Suppressor macrophage treated with lipopolysaccharide for 1 hour (primary cell): ENCODE data around the gene NKAIN2.

Experiments used
- DNase-seq, 3 donors: peaks; one replicate each; pipeline ENCODE4 v3.0.0-alpha.2; 2020 to 2022

Gene NKAIN2

DNA sequence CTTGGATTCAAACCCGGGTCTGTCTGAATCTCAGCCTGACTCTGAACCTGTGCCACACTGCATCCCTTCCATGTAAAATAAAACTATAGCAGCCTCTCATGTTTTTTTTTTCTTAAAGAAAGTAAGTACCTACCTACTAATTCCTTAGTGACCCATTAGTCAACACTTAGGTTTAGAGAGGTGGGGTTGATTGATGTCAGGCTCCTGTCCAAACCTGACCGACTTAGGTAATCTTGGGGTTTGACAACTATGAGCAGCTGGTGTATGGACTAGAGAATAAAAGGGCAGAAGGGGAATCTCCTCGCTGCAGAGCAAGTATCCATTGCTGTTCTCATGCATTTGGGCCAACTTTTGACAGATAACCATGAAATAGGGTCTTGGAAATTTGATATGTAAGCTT lies 6.5 kb downstream of the NKAIN2 start:
- no peak for DNase-seq

DNA sequence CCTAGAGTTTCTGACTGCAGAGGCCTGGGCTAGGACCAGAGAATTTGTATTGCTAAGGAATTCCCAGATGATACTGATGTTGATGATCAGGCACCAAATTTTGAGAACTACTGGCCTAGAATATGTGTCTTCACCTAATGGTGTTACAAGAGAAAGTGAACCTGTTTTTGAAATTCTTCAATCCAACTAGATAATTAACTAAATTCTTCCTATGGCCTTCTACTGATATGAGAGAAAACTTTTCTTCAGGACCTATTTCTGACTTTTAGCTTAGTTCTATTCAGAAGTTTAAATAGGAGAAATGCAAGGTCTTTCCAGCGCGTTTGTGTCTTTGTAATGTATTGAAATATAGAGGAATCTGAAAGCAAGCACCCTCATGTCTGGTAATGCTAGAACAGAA lies 7.3 kb downstream of the NKAIN2 start:
- DNase-seq, result no peak

DNA sequence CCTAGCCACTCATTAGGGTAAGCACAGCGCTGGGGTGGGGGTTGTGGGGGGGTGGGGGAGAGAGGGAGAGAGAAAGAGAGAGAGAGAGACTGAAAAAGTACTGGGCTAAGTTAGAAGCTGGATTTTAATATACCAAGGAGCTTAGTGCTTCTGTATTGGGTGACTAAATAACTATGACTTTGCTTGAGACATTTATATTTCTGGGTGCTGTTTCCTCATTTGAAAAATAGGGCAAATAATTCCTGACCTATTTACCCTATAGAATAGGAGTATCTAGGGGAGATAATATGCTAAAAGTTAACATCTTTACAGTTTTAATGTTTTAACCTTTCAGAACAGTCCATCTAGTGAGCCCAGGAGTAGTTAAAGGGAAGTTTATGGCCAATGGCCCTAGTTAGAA lies 7.7 kb downstream of the NKAIN2 start:
- DNase-seq, result no peak

DNA sequence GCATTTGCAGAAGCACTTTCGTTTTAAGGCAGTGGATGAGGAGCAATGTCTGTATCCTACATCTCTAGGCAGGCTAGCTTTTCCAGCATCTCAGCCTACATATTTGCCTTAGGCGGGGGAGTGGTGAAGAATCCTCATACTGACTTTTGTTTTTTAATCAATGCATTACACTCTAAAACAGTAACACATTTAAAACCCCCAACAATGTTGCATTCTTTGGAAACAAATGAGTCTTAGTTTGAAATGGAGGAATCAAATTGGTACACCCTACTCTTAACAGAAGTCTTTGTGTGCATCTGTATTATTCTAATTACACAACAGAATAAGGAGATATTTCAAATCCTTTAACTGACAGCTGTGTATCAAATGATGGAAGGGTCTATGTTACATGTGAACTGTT lies 9.0 kb downstream of the NKAIN2 start:
- DNase-seq, result no peak

DNA sequence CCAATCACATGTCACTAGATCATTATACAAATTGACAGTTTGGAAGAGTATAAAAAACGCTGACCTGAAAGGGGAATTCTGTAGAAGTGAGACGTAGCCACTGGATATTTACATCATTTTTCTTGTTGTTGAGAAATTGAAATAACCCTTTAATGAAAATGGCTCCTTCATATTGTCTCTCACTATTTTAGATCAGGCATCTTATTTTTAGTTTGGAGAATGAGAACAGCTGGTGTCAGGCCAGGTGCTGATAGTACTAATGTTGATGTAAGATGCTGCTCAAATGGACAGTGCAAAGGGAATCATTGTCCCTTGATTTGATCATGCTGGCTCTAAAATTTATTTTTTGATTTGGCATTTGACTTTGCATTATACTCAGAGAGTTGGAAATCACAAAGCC lies 17.4 kb downstream of the NKAIN2 start:
- DNase-seq, result no peak

DNA sequence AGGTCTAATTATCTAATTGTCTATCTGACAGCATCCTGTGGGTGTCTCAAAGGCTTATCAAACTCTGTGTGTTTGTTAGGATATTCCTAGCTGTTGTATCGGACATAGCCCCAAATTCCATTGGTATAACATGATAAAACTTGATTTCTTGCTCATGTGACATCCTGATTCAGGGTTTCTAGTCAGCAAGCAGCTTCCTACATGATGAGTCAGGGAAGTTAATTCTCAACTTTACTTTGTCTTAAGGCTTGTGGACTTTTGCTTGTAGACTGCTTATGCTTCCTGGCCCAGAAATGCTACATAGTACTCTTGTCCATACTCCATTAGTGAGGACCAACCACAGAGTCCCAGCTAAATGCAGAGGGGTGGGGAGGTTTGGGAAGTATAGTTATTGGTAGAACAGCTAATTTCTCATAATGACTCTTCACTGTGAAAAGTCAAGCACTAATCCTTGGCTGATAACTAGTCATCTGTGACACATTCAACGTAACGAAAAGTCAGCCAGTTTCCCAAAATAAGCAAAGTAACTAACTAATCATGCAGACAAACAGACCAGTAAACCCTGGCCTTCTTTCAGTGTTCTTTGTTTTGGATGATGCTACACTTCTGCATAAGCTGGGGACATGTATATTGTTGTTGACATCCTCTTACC lies 25.8 kb downstream of the NKAIN2 start:
- DNase-seq, result no peak

DNA sequence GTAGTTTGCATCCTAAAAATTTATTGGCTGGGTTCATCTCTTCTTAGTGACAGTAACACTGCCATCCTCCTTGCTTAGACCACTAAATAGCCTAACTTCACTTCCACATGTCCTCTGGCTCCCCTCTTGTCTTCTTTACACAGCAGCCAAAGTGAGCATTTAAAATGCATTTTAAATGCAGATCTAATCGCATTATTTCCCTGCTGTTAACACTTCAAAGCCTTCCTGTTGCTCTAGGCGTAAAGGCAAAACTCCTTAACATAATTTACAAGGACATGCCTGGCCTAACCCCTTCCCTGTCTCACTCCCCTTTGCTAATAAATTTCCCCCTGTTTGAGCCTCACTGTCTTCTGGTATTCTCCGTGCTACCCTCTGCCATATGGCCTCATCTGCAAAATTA lies 26.5 kb downstream of the NKAIN2 start:
- no peak for DNase-seq

DNA sequence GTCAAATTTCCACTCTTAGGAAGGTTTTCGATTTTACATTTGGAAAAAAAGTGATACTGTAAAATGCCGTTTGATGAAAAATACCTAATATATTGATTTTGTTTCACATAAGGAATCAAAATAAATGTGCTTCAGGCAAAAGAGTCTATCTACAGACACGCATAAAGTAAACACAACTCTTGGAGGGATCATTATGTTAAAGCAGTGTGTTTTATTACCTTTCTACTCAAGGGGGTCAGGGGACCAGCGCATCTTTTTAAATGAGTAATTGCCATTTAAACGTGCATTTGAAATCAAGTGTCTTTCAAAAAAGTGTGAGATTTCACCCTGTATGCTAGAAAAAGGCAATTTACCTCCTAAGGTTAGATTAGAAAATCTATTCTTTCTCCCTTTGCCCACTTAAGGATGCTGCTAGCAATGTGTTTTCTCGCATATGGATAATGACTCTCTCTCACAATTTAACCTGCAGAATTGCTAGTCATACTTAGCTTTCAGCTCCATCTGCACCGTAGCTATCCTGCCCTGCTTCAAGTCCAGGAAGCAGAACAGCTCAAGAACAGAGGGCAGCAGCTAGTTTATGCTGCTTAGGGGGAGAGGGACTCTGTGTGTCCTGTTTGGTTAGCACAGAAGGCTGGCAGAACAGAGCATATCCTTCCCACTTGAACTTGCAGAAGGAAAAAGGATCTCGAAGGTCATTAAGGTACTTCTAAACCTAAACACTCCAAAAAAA lies 35.0 kb downstream of the NKAIN2 start:
- no peak for DNase-seq

DNA sequence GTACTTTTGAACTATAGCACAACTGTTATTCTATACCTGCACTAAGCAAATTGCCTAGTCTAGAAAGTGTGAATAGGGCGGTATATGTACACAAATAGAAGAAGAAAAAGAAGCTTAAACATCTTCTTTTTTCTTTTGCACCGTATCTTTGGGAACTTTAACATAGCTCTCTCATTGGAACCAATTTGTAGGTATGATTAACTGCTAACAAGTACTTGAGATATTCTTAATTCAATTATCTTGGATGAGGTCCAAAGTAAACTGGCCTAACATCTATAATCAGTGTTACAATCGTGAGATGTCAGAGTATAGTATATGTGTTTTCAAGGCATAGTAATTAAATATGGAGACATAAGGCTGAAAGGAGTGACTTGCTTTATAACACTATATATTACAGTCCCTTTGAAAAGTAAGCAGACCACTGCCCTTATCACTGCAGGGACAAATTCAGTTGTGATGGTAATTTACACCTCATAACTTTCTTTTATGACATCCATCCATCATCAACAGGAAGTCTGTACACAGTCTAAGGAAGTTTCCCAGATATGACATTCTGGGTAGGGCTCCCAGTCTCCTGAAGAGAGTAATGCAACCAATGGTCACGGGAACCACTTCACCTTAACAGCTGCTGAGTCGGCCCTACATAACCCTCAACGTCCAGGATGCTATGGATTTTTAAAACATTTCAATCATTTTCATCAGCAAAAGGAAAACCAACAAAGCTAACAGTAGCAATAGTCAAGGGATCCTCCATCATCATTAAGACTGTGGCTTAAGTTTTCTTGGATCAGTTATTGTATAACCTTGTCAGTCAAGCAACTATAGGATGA lies 37.6 kb downstream of the NKAIN2 start:
- no peak for DNase-seq

DNA sequence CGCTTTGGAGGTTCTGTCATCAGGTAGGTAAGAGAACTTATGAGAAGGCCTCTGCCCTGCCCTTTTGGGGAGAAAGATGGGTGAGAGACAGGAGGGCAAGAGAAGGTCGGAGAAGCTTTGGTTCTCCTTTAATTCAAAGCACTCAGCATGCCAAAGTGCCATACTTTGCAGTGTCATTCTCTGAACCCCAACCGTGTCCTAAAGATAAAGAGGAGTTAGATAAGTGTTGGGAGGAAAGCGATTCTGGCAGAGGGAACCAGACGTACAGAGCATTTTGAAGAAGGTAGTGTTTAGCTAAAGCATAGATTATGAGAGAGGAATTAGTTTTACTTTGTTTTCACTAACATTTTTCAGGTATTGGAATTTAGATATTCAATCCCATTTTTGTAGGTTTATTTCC lies 40.3 kb downstream of the NKAIN2 start:
- no peak for DNase-seq

DNA sequence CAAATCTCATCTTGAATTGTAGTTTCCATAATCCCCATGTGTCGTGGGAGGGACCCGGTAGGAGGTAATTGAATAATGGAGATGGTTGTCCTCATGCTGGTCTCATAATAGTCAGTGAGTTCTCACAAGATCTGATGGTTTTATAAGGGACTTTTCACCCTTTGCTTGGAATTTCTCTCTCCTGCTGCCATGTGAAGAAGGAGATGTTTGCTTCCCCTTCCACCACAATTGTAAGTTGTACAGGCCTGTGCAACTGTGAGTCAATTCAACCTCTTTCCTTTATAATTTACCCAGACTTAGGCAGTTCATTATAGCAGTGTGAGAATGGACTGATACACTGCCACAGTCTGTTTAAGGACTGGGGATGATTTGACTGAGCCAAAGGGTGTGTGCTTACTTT lies 44.7 kb downstream of the NKAIN2 start:
- no peak for DNase-seq

DNA sequence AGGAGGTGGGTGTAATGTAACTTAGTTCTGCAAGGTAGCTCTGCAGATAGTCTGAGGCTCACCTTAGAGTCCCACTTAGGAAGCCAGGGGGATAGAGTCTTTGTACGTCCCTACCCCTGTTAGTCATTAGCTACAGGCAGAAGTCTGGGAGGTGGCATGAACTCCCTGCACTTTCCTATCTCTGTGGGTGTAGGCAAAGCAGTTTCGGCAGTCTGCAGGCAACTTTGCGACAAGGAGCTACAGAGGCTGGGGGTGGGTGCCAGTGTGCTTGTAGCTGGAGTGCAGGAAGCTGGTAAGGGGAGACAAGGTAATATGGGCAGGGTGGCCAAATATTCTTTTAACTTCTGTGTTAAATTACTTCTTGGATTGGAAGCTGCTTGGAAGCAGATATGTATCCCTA lies 45.7 kb downstream of the NKAIN2 start:
- no peak for DNase-seq

DNA sequence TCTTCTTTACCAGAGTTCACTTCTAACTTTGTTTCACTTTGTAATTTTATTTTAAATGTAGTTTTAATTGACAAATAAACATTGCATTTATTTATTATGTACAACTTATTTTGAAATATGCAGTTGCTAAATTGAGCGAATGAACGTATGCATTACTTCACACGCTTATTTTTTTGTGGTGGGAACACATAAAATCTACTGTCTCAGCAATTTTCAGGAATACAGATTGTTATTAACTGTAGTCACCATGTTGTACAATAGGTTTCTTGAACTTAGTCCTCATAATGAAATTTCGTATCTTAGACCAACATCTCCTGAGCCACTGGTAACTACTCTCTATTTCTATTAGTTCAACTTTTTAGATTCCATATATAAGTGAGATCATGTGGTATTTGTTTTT lies 46.9 kb downstream of the NKAIN2 start:
- DNase-seq, result no peak

DNA sequence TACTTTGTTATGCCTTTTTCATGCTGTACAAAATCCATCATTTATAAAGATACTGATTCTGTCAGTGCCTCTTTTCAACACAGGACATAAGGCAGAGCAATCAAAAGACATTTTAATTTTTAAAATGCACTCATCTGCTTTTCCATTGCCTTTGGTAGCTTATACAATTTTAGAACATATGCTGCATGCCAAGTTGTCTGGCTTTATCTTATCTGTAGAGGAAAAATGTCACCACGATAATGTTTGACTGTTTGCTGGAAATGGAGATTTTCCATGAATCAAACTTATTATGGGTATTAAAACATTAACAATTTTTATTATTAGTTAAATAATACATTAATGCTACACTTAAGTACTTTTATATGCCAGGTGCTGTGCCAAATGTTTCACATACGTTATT lies 50.5 kb downstream of the NKAIN2 start:
- DNase-seq, result no peak

DNA sequence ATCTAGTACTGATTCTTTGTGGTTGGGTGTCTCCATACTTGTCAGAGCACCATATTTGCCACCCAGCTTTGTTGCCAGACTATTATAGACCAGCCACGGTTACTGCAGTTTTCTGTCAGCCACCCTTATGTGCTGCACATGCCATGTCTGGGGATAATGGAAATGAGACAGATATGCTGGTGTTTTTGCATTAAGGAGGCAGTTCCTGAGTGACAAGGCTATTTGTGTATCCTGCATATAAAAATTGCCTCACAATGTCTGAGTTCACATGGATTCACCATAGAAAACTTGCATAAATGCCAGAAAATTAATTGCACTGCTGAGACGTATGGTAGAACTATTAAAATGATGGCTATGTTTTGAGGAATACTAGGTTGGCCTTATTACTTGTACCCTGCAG lies 51.8 kb downstream of the NKAIN2 start:
- no peak for DNase-seq

DNA sequence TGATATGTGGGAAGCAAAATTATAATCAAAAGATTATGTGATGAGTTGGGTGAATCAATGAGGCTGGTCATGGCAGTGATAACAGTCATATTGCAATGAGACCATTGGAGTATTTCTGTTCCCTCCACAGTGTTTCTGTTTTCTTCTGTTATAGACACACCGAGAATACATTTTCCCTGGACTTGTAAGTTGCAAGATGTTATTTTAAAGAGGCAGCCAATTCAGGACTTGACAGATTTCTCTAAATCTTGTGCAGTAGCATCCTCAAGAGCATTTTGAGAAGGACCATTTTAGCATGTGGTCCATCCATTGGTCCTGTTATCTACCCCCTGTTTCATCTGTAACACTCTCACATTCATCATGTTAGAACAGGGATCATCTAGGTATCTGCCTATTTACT lies 55.6 kb downstream of the NKAIN2 start:
- DNase-seq, result no peak

DNA sequence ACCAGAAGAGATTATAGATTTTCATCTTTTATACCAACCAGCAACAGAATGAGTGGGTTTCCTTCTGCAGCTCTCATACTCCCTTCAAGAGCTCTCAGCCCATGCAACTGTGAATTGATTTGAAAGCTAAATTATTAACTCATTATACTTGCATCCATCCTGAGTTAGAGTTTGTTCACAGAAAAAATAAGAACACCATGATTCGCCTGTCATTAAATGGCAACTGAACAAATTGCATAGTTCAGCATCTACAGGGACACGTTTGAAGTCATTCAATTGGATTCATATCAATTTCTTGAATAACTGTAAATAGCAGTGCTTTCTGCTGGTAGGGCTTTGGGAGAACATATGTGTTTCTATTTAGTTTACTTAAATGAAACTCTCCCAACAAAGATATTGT lies 65.7 kb downstream of the NKAIN2 start:
- no peak for DNase-seq

DNA sequence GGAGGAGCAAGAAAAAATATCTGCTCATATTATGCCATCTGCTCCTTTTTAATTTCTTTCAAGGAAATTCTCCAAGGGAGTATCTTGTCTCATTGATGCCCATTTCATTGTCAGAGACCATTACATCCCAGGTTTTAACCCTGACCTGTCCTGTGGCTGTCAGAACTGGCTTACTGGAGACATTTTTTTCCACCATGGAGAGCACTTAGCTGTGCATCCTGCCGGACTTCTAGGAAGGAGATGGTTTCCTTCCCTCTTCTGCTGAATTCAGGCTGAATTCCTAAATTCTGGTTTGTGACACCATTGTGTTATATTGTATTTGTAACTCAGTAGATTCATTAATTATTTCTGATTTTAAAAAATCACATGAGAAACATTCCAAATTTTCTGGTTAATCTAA lies 70.3 kb downstream of the NKAIN2 start:
- DNase-seq, result no peak

DNA sequence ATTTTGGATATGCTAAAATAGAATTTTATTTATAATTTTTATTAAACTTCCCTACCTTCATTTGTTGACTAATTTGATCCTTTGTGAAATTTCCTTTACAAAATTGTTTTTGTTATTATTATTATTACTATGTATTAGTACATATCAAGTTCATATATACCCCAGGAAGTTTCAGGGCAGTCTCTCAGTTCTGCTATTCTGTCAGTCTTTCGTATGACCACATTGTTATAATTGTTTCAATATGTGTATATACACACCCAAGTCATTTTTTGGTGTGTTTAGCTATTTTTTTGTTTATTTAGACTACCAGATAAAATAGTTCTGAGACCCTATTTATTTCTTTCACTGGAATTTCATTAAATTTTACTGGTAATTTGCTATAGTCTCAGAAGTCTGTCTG lies 72.1 kb downstream of the NKAIN2 start:
- no peak for DNase-seq

DNA sequence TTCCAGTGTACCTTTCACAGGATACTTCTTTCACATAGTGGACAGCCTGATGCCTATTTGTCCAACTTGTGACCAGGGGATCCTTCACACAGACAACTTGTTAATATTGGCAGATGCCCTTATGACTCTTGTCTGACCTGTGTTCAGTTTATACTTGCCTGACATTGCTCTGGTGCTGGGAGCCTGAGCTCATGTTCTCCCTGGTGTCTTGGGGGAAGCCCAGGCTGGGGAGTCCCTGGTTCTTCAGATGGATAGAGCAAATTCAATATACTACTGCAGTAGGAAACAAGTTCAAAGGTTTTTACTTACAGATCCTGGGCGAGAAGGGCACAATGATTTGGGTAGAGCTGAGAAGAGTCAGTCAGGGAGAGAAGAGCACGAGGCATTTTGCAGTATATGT lies 76.1 kb downstream of the NKAIN2 start:
- no peak for DNase-seq

DNA sequence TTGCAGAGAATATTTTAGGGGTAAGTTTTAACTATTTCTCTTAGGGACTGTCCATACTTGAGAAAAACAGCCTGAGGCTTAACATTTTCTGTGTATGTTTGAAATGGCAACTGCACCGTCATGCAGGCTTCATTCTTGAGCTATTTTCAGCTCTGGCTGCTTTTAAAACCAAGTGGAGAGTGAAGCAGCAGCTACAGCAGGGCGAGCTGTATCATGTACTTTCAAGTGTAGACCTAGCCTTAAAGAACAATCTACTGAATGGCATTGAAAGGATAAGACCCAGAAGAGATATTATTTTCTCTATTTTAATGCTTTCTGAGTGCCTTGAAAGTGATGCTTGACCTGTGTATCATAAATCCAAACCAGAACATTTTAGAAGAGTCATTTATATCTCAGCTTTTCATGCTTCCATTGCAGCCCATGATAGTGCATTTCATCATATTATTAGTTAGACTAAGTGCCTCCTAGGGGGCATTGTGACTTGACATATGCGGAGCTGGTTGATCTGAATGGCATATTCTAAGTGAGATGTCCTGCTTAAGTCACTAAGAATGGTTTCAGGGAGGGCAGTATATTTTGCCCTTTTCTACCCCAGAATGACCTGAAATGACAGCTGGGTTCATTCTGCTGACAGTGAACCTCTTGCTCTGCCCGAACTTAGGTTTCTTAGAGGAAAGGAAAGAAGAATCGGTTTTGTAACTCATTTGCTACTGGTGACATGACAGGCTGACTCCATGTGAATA lies 85.3 kb downstream of the NKAIN2 start:
- DNase-seq, result no peak

DNA sequence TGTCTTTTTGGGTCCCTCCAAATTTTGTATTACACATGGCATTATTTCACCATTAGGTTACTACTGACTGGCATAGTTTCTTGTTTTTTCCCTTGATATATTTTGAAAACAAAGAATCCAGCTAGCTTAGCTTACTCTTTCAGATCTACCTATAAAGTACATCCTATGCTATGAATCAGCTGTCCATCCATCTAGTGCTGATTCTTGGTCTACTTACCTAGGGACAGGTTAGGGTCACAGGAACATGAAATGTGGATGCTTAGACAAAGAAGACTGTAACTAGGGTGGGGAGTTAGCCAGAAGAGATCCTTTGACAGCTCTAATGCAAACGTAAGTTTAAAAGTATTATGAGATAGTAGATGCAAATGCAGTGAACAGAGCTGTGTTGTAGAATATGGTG lies 91.7 kb downstream of the NKAIN2 start:
- no peak for DNase-seq

DNA sequence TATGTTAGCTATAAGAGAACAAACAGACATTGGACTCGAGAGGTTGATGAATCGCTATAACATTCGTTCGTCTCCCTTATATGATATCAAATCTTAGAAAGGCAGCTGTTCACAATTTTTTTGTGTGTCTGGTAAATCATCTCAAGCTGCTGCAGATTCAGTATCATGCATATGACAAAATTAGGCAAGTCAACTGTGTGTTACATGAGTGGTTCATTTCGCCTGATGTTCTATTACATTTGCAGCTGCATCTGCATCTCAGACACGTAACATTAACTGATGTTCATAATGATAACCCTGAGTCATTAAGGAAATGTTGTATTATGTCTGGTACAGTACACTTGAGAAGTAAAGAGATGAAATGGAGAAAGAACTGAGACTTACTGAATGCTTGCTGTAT lies 92.1 kb downstream of the NKAIN2 start:
- DNase-seq, result no peak
